BJ (cell line): Measurements from ENCODE around the gene ACO1. TPM values are rescaled to one million over a fixed set of nuclear protein-coding genes. Genes with fewer than 3 reads are reported as not detected.

Source experiments
- CTCF ChIA-PET: fragments of 350-600 bp; formaldehyde crosslinking; extraction: SDS; loops from one replicate; lab custom pipeline; 2021; ENCODE audit warnings: antibody characterized with exemption, inconsistent platforms; lab: Yijun Ruan, JAX
- POLR2A ChIA-PET: fragments of 300-600 bp; sonication (Branson Sonifier 250); formaldehyde crosslinking; extraction: SDS; loops from one replicate; lab custom pipeline; 2021; ENCODE audit warnings: antibody characterized with exemption; lab: Charles Lee
- DNase-seq: peaks from one replicate; pipeline ENCODE4 v3.0.0-alpha.2; 2011; ENCODE audit warnings: low read depth
- H3K27me3 ChIP-seq: 2 replicates; pipeline ENCODE4 v1.6.0; 2011; ENCODE audit warnings: low read length; ENCODE audit not compliant: control insufficient read depth, insufficient read depth
- H3K36me3 ChIP-seq: 2 replicates; pipeline ENCODE4 v1.5.1; 2011; ENCODE audit warnings: low read length; ENCODE audit not compliant: control insufficient read depth, insufficient read depth
- H3K4me3 ChIP-seq: 2 replicates; pipeline ENCODE4 v1.5.1; 2011; ENCODE audit warnings: low read depth, mild to moderate bottlenecking, control low read depth, low read length
- CTCF ChIP-seq: IDR thresholded peaks from 2 replicates; pipeline ENCODE4 v1.5.1; 2011; ENCODE audit warnings: low read depth, mild to moderate bottlenecking, control low read depth, inconsistent platforms, low read length, moderate library complexity; ENCODE audit not compliant: insufficient read depth
- polyA plus RNA-seq: library from polyadenylated mRNA; depleted of rRNA; stranded (reverse); fragments of >200 nt; gene quantifications from 2 replicates; pipeline ENCODE4 v1.2.3, GENCODE V29; 2011

Gene ACO1
- polyA plus RNA-seq, 1 experiment: 93.8 TPM

DNA sequence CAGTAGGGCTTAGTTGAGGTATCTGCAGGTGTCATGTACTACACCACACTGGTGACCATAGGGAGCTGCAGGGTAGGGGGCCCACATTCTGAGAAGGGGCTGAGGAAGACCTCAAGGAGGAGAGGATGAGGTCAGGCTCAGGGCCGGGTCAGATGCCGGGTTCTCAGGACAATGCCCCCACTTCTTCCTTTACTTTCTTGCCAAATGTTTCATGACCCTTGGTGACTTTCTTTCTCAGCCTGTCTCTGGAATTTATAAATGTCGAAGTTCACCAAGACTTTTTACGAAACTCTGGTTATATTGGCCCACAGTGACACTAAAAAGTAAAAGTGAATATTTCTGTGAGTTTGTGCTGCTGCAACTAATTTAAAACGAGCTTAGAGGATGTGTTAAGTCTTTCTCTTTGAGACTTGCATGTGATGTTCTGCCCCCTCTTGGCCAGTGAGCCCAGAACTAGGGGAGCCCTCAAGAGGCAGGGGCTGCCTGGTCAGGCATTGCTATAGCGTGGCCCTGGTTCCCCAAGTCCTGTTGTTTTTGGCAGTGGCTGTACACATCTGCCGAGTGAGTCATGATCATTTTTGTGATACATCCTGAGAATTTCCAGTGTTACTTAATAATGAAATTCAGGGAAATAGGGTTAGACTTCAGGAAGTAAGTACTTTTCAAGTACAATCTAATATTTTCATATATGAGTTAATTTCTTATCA is 11.2 kb downstream of the ACO1 start:
- H3K36me3 ChIP-seq: 0 out of 2 replicates have a peak, but pooled peaks cover 1% of the 10 kb centered on the region
- DNase-seq: peak; percentile 80
- no peaks in the 10 kb centered on the region for H3K27me3 ChIP-seq
- H3K4me3 ChIP-seq: no peak overlapping the region
- TF ChIP-seq CTCF: peak; percentile 58
- ChIA-PET CTCF (interaction anchor here (1.1 to 3.3 kb wide), 5 partner anchors 8 to 35 kb away, joined by 3 to 17 read pairs (median 7); partner anchors contain the start of gene ACO1), POLR2A (no interaction called here)

GRCh38 chr9:32398207-32398606 is 13.8 kb downstream of the ACO1 start:
- no peak for TF ChIP-seq CTCF
- no peak for DNase-seq
- Histone ChIP-seq H3K27me3 (no peaks in the 10 kb centered on the region), H3K36me3 (no peaks in the 10 kb centered on the region), H3K4me3 (no peak overlapping the region)
- CTCF ChIA-PET: interaction anchor here (1.5 to 1.7 kb wide), 3 partner anchors 9 to 34 kb away, joined by 3 to 5 read pairs (median 5); no protein-coding TSS in a partner anchor
- POLR2A ChIA-PET: interaction anchor here (0.7 kb wide), 1 partner anchor 14 kb away, joined by 14 read pairs; the partner anchor contains the start of gene ACO1

DNA sequence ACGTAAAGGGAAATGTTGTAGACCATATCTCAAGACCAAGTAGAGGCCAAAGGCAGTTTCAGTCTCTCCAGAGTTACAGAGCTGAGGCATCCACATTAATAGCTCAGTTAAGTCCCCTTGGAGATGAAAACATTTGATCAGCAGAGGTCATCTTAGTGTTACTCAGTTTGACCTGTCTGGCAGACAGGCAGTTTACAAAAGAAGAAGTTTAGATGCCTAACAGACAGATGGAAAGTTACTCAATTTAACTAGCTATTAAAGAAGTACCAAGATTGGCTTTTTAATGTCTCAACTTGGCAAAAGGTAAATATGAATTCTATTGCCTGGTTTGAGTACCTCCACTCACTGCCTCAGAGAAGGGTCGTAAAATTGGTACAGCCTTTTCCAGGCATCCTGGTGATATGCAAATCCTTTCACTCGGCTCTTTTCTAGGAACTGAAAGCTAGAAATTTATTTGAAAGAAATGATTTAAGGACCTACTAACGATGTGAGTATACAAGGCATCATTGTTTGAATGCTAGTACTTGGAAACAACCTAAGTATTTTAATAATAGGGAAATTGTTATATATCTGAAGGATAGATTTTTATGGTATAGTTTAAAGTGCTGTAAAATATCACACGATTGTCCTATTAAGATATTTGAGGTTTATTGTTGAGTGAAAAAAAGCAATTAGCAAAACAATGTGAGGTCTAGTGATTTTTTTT is 14.8 kb downstream of the ACO1 start:
- POLR2A ChIA-PET: no interaction called here
- CTCF ChIA-PET: interaction anchor here (0.7 to 1.7 kb wide), 4 partner anchors 20 to 37 kb away, joined by 3 to 5 read pairs (median 4); no protein-coding TSS in a partner anchor
- H3K4me3 ChIP-seq: no peak overlapping the region
- no peaks in the 10 kb centered on the region for H3K27me3 ChIP-seq
- H3K36me3 ChIP-seq: no peaks in the 10 kb centered on the region
- TF ChIP-seq CTCF: no peak
- DNase-seq: no peak

DNA sequence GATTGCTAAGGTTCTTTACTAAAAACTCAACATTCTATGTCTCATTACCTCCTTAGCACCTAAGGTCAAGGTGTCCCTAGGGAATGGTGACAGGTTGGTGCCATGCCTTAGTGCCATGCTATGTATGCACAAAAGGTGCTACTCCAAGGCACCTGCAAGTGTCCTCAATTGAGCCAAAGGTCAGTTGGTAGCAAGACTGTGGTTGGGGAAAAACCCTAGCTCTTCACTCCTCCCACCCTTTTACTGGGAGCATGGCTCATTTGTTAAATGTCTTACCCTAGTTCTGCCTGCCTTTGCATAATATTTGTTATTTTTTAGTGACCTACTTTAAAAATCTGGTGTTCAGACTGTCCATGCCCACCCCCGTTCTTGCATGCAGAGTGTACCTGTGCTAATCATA is 17.0 kb downstream of the ACO1 start:
- DNase-seq: no peak
- Histone ChIP-seq H3K36me3 (0 out of 2 replicates have a peak, but pooled peaks cover 2% of the 10 kb centered on the region), H3K27me3 (no peaks in the 10 kb centered on the region), H3K4me3 (no peak overlapping the region)
- ChIA-PET POLR2A (no interaction called here), CTCF (interaction anchor here (0.8 to 1.5 kb wide), 5 partner anchors 10 to 32 kb away, joined by 3 read pairs; partner anchors contain the start of gene ACO1)
- no peak for TF ChIP-seq CTCF

DNA sequence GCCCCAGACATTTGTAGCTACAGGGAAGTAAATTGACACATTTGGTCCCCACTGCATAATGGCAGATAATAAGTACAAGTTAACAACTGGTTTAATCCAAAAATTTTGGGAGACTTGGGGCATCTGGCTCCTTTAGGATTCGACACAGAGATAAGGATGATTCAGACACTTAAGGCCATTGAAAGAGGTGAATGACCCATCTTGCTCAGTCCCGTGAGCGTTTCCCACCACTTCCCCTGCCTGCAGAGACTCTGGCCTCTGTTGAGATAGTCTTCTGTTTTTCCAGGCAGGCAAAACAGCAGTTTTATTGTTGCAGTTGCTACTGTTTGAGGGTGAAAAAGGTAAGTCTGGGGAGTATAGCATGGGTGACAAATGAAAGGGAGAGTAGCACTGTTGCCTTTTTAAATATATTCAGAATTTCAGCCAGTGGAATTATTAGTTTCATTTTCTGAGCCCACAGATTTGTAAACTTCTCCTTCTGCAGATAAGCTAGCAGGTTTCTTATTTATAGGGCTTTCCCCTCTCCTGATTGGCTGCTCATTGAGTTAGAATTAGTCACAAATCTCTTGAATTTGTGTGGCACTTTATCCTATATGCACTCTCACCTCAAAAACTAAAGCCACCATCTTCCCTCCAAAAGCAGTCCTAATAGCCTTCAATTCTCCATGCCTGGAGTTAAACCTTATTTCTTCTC is 19.3 kb downstream of the ACO1 start:
- H3K27me3 ChIP-seq: no peaks in the 10 kb centered on the region
- no peak for TF ChIP-seq CTCF
- ChIA-PET CTCF (interaction anchor here (0.9 kb wide), 1 partner anchor 26 kb away, joined by 3 read pairs; no protein-coding TSS in a partner anchor), POLR2A (no interaction called here)
- no peak overlapping the region for H3K4me3 ChIP-seq
- H3K36me3 ChIP-seq: peaks cover 8% of the 10 kb centered on the region
- no peak for DNase-seq
